ENCODE measurements around the gene PPIL4.

GRCh38 chr6:149483334-149483725 is 62.5 kb downstream of the PPIL4 start:
- no peak for TF ChIP-seq POLR2A (IDR thresholded peaks at IDR 0.05; ENCODE audit: low read depth, low read length)
- no peak for TF ChIP-seq POLR2AphosphoS5 (IDR thresholded peaks at IDR 0.05; ENCODE audit: low read depth, low read length)
